Esophagus squamous epithelium (tissue), 4 donors: ENCODE measurements around the gene POLE3.

ENCODE experiments used
- POLR2A ChIP-seq, 4 donors: fragments of 450-650 bp; IDR thresholded peaks; one replicate each; pipeline ENCODE4 v1.6.1; 2017; ENCODE audit warnings: antibody characterized with exemption in 4 of 4, mild to moderate bottlenecking in 4 of 4, moderate library complexity in 3 of 4
- TF ChIP-seq, protein P1 (sequence below), 6 experiments: fragments of 450-650 bp in 4 of 6; fragments of 200-600 bp in 2 of 6; sonication (generic) in 2 of 6; IDR thresholded peaks; one replicate each; pipeline ENCODE4 v1.5.1; 2016 to 2019; ENCODE audit warnings: antibody characterized with exemption in 6 of 6, mild to moderate bottlenecking in 4 of 6, moderate library complexity in 4 of 6

DNA sequence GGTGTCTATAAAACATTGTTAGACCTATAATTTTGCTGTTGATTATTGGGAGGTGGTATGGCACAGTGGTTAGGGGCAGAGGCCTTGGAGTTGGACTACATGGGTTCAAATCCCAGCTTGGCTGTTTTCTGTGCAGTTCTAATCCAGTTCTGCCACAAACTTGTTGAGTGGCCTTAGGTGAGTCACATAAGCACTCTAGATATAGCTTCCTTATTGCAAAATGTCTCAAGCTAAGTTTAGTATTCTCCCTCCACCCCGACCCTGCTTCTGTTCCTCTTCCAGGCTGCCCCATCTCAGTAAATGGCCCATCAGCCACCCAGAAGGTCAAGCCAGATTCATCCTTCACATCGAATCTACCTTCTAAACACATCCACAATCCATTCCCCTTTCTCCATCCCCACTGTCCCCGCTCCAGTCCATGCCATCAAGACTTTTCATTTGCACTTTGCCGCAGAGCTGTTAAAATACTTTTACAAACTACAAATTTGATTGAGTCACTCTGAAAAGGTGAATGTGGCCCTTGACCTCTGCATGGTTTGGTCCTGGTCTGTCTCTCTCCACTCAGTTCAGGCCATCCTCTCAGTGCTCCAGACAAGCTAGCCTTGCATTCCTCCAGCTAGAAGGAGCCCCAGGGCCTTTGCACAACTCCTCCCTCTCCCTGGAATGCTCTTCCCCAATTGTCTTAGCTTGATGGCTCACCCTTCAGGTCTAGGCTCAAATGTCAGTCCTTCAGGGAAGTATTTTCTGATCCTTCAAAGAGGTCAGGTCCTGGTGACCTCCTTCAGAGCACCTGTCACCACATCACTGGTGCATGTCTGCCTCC is 23.7 kb downstream of the POLE3 start:
- TF ChIP-seq, protein P1, sequence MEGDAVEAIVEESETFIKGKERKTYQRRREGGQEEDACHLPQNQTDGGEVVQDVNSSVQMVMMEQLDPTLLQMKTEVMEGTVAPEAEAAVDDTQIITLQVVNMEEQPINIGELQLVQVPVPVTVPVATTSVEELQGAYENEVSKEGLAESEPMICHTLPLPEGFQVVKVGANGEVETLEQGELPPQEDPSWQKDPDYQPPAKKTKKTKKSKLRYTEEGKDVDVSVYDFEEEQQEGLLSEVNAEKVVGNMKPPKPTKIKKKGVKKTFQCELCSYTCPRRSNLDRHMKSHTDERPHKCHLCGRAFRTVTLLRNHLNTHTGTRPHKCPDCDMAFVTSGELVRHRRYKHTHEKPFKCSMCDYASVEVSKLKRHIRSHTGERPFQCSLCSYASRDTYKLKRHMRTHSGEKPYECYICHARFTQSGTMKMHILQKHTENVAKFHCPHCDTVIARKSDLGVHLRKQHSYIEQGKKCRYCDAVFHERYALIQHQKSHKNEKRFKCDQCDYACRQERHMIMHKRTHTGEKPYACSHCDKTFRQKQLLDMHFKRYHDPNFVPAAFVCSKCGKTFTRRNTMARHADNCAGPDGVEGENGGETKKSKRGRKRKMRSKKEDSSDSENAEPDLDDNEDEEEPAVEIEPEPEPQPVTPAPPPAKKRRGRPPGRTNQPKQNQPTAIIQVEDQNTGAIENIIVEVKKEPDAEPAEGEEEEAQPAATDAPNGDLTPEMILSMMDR (IDR thresholded peaks at IDR 0.05) = no peak
- no peak for TF ChIP-seq POLR2A (IDR thresholded peaks at IDR 0.05)
